ENCODE results near the gene PRKCB. TPM values are rescaled to one million over a fixed set of nuclear protein-coding genes. Genes with fewer than 3 reads are reported as not detected.

Gene PRKCB
- polyA plus RNA-seq, 1 donor (not counting 4 experiments of a cell fraction or from before 2014, with no cell fraction given), result 0.18 TPM

GRCh38 chr16:23962001-23962400, 126.2 kb downstream of the PRKCB start:
- no peak for FAIRE-seq

GRCh38 chr16:23964136-23964535, 128.4 kb downstream of the PRKCB start:
- Histone ChIP-seq H4K20me1 (ENCODE audit: control insufficient read depth, extremely low read depth, insufficient read depth, low read length) (no peaks in the 10 kb centered on the region), H3K9ac (ENCODE audit: control insufficient read depth, extremely low read depth, insufficient read depth, low read length) (no peak overlapping the region), H3K9me3 (ENCODE audit: control insufficient read depth, low read depth, low read length) (no peaks in the 10 kb centered on the region), H3K9me1 (ENCODE audit: control insufficient read depth, extremely low read depth, insufficient read depth, low read length) (no peaks in the 10 kb centered on the region), H3K4me3 (ENCODE audit: control insufficient read depth in 2 of 3, extremely low read depth in 1 of 3, insufficient read depth in 2 of 3, low read depth in 1 of 3, low read length in 3 of 3) (no peak overlapping the region), H2AFZ (ENCODE audit: control insufficient read depth, low read length) (no peak overlapping the region), H3K4me1 (ENCODE audit: control insufficient read depth, extremely low read depth, insufficient read depth, low read length) (no peaks in the 10 kb centered on the region), H3K27me3 (ENCODE audit: control insufficient read depth, extremely low read depth, insufficient read depth, low read length) (no peaks in the 10 kb centered on the region), H3K36me3 (ENCODE audit: control insufficient read depth in 2 of 2, extremely low read depth in 1 of 2, insufficient read depth in 2 of 2, low read length in 2 of 2) (no peaks in the 10 kb centered on the region), H3K79me2 (ENCODE audit: control insufficient read depth, insufficient read depth, low read length) (no peaks in the 10 kb centered on the region), H3K4me2 (ENCODE audit: control insufficient read depth, extremely low read depth, insufficient read depth, low read depth, low read length) (no peak overlapping the region), H3K27ac (ENCODE audit: control insufficient read depth, insufficient read depth, low read length) (no peak overlapping the region)
- TF ChIP-seq EZH2 (IDR thresholded peaks at IDR 0.05; ENCODE audit: low read length) (no peak), CTCF (optimal IDR thresholded peaks at IDR 0.05 in 1 of 3, IDR thresholded peaks at IDR 0.05 in 1 of 3, conservative IDR thresholded peaks at IDR 0.05 in 1 of 3; ENCODE audit: extremely low read depth in 1 of 3, insufficient read depth in 2 of 3, low read length in 3 of 3) (no peak)
- no peak for DNase-seq (ENCODE audit: low read depth, low spot score)
- no peak for FAIRE-seq
- dilution Hi-C loops (cut with MboI; ENCODE audit: extremely low pct_ligation_motif_present, low sequenced_read_pairs), result no loop called here

More at GRCh38 chr16:23962001-23962400, 126.2 kb downstream of the PRKCB start:
- Histone ChIP-seq H3K9me1 (ENCODE audit: control insufficient read depth, extremely low read depth, insufficient read depth, low read length) (no peaks in the 10 kb centered on the region), H4K20me1 (ENCODE audit: control insufficient read depth, extremely low read depth, insufficient read depth, low read length) (no peaks in the 10 kb centered on the region), H3K36me3 (ENCODE audit: control insufficient read depth in 2 of 2, extremely low read depth in 1 of 2, insufficient read depth in 2 of 2, low read length in 2 of 2) (no peaks in the 10 kb centered on the region), H3K27ac (ENCODE audit: control insufficient read depth, insufficient read depth, low read length) (no peak overlapping the region), H3K4me2 (ENCODE audit: control insufficient read depth, extremely low read depth, insufficient read depth, low read depth, low read length) (no peak overlapping the region), H3K4me1 (ENCODE audit: control insufficient read depth, extremely low read depth, insufficient read depth, low read length) (no peaks in the 10 kb centered on the region), H2AFZ (ENCODE audit: control insufficient read depth, low read length) (no peak overlapping the region), H3K79me2 (ENCODE audit: control insufficient read depth, insufficient read depth, low read length) (no peaks in the 10 kb centered on the region), H3K4me3 (ENCODE audit: control insufficient read depth in 2 of 3, extremely low read depth in 1 of 3, insufficient read depth in 2 of 3, low read depth in 1 of 3, low read length in 3 of 3) (no peak overlapping the region), H3K27me3 (ENCODE audit: control insufficient read depth, extremely low read depth, insufficient read depth, low read length) (no peaks in the 10 kb centered on the region), H3K9ac (ENCODE audit: control insufficient read depth, extremely low read depth, insufficient read depth, low read length) (no peak overlapping the region), H3K9me3 (ENCODE audit: control insufficient read depth, low read depth, low read length) (no peaks in the 10 kb centered on the region)
- dilution Hi-C loops (cut with MboI; ENCODE audit: extremely low pct_ligation_motif_present, low sequenced_read_pairs), result no loop called here
- TF ChIP-seq CTCF (optimal IDR thresholded peaks at IDR 0.05 in 1 of 3, IDR thresholded peaks at IDR 0.05 in 1 of 3, conservative IDR thresholded peaks at IDR 0.05 in 1 of 3; ENCODE audit: extremely low read depth in 1 of 3, insufficient read depth in 2 of 3, low read length in 3 of 3) (no peak), EZH2 (IDR thresholded peaks at IDR 0.05; ENCODE audit: low read length) (no peak)
- no peak for DNase-seq (ENCODE audit: low read depth, low spot score)

Data from keratinocyte (primary cell).